HEK293 (cell line): ENCODE results near the gene CAMKMT.

Experiments used
- CTCF ChIA-PET: fragments of 350-600 bp; formaldehyde crosslinking; extraction: SDS; loops from one replicate; lab custom pipeline; 2021; ENCODE audit warnings: antibody characterized with exemption; lab: Yijun Ruan, JAX
- POLR2A ChIA-PET: fragments of 300-600 bp; formaldehyde crosslinking; extraction: SDS; loops from one replicate; lab custom pipeline; 2020; ENCODE audit warnings: antibody characterized with exemption, inconsistent platforms; lab: Yijun Ruan, JAX
- H3K27ac ChIP-seq: fragments of 200-500 bp; sonication (Bioruptor generic); 2 replicates; pipeline ENCODE4 v1.5.1; 2014; ENCODE audit warnings: low read depth, low read length, control low read depth, inconsistent platforms; ENCODE audit errors: extremely low read depth
- H3K36me3 ChIP-seq, 2 experiments: fragments of 200-500 bp in 1 of 2; sonication (Bioruptor generic) in 1 of 2; 1 replicate in 1 of 2; 2 replicates in 1 of 2; pipeline ENCODE4 v1.5.1; 2014 to 2017; ENCODE audit warnings: inconsistent platforms in 2 of 2, low read length in 2 of 2; ENCODE audit not compliant: control insufficient read depth in 2 of 2, insufficient read depth in 1 of 2
- H3K4me1 ChIP-seq: fragments of 200-500 bp; sonication (Bioruptor generic); 2 replicates; pipeline ENCODE4 v1.5.1; 2014; ENCODE audit warnings: mild to moderate bottlenecking, low read length, inconsistent platforms; ENCODE audit not compliant: control insufficient read depth, insufficient read depth
- H3K4me3 ChIP-seq: 2 replicates; pipeline ENCODE4 v1.5.1; 2011; ENCODE audit warnings: low read depth, mild to moderate bottlenecking, control low read depth, low read length, moderate library complexity
- H3K9me3 ChIP-seq: fragments of 200-500 bp; sonication (Bioruptor generic); 2 replicates; pipeline ENCODE4 v1.5.1; 2014; ENCODE audit warnings: low read depth, low read length, inconsistent platforms; ENCODE audit not compliant: control insufficient read depth, insufficient read depth
- BCL11A ChIP-seq: fragments of 450-650 bp; formaldehyde crosslinking; IDR thresholded peaks from 2 replicates; pipeline ENCODE4 v1.5.1; 2016; ENCODE audit warnings: low read depth, missing biosample characterization, missing genetic modification characterization
- GLI2 ChIP-seq: fragments of 450-650 bp; formaldehyde crosslinking; IDR thresholded peaks from 2 replicates; pipeline ENCODE4; 2017; ENCODE audit warnings: missing biosample characterization, missing genetic modification characterization, low read depth, borderline replicate concordance
- SETDB1 ChIP-seq: IDR thresholded peaks from one replicate; pipeline ENCODE4 v1.6.1; 2017; ENCODE audit warnings: mild to moderate bottlenecking, low read length, moderate library complexity, mixed read lengths; ENCODE audit not compliant: insufficient read length
- SP2 ChIP-seq: fragments of 450-650 bp; formaldehyde crosslinking; IDR thresholded peaks from 2 replicates; pipeline ENCODE4 v1.5.1; 2016; ENCODE audit warnings: missing biosample characterization, missing genetic modification characterization
- YY1 ChIP-seq: fragments of 450-650 bp; formaldehyde crosslinking; IDR thresholded peaks from 2 replicates; pipeline ENCODE4 v1.5.1; 2018; ENCODE audit warnings: missing biosample characterization, missing genetic modification characterization
- ZBTB17 ChIP-seq: fragments of 450-650 bp; formaldehyde crosslinking; IDR thresholded peaks from 2 replicates; pipeline ENCODE4 v1.5.1; 2016; ENCODE audit warnings: missing biosample characterization, missing genetic modification characterization
- ZNF10 ChIP-seq: fragments of 450-650 bp; formaldehyde crosslinking; IDR thresholded peaks from 2 replicates; pipeline ENCODE4 v1.5.1; 2017; ENCODE audit warnings: missing biosample characterization, missing genetic modification characterization
- ZNF133 ChIP-seq: fragments of 450-650 bp; formaldehyde crosslinking; IDR thresholded peaks from 2 replicates; pipeline ENCODE4 v1.5.1; 2016; ENCODE audit warnings: missing biosample characterization, missing genetic modification characterization
- ZNF2 ChIP-seq: fragments of 450-650 bp; formaldehyde crosslinking; IDR thresholded peaks from 2 replicates; pipeline ENCODE4 v1.5.1; 2016; ENCODE audit warnings: missing biosample characterization, missing genetic modification characterization
- ZNF24 ChIP-seq: fragments of 450-650 bp; formaldehyde crosslinking; IDR thresholded peaks from 2 replicates; pipeline ENCODE4 v1.5.1; 2016; ENCODE audit warnings: missing biosample characterization, missing genetic modification characterization
- ZNF248 ChIP-seq: fragments of 450-650 bp; formaldehyde crosslinking; IDR thresholded peaks from 2 replicates; pipeline ENCODE4 v1.5.1; 2017; ENCODE audit warnings: missing biosample characterization, missing genetic modification characterization
- ZNF544 ChIP-seq: fragments of 450-650 bp; formaldehyde crosslinking; IDR thresholded peaks from 2 replicates; pipeline ENCODE4 v1.5.0; 2017; ENCODE audit warnings: missing biosample characterization, missing genetic modification characterization
- ZNF549 ChIP-seq: fragments of 450-650 bp; IDR thresholded peaks from 2 replicates; pipeline ENCODE4 v1.5.1; 2018; ENCODE audit warnings: missing biosample characterization, missing genetic modification characterization, mild to moderate bottlenecking, inconsistent platforms, moderate library complexity
- ZNF561 ChIP-seq: fragments of 450-650 bp; IDR thresholded peaks from 2 replicates; pipeline ENCODE4 v1.5.1; 2018; ENCODE audit warnings: missing biosample characterization, missing genetic modification characterization, borderline replicate concordance
- ZNF658 ChIP-seq: fragments of 450-650 bp; formaldehyde crosslinking; IDR thresholded peaks from 2 replicates; pipeline ENCODE4; 2016; ENCODE audit warnings: missing biosample characterization, missing genetic modification characterization
- ZNF664 ChIP-seq: fragments of 450-650 bp; formaldehyde crosslinking; IDR thresholded peaks from 2 replicates; pipeline ENCODE4 v1.5.1; 2016; ENCODE audit warnings: missing biosample characterization, missing genetic modification characterization
- ZNF830 ChIP-seq: fragments of 450-650 bp; IDR thresholded peaks from 2 replicates; pipeline ENCODE4 v1.5.0; 2018; ENCODE audit warnings: missing biosample characterization, missing genetic modification characterization, low read depth, mild to moderate bottlenecking, moderate library complexity
- ZXDB ChIP-seq: fragments of 450-650 bp; formaldehyde crosslinking; IDR thresholded peaks from 2 replicates; pipeline ENCODE4 v1.5.1; 2016; ENCODE audit warnings: missing biosample characterization, missing genetic modification characterization
- TF ChIP-seq, protein P1 (sequence below): fragments of 450-650 bp; formaldehyde crosslinking; IDR thresholded peaks from 2 replicates; pipeline ENCODE4 v1.5.1; 2017; ENCODE audit warnings: missing biosample characterization, missing genetic modification characterization
- TF ChIP-seq, protein P2 (sequence below): fragments of 450-650 bp; formaldehyde crosslinking; IDR thresholded peaks from 2 replicates; pipeline ENCODE4 v1.5.1; 2016; ENCODE audit warnings: missing biosample characterization, missing genetic modification characterization
- TF ChIP-seq, protein P3 (sequence below): fragments of 450-650 bp; formaldehyde crosslinking; IDR thresholded peaks from 2 replicates; pipeline ENCODE4; 2016; ENCODE audit warnings: missing biosample characterization, missing genetic modification characterization
- TF ChIP-seq, protein P4 (sequence below): fragments of 450-650 bp; formaldehyde crosslinking; IDR thresholded peaks from 2 replicates; pipeline ENCODE4 v1.5.1; 2016; ENCODE audit warnings: missing biosample characterization, missing genetic modification characterization
- TF ChIP-seq, protein P5 (sequence below): fragments of 450-650 bp; formaldehyde crosslinking; IDR thresholded peaks from 2 replicates; pipeline ENCODE4 v1.5.1; 2016; ENCODE audit warnings: missing biosample characterization, missing genetic modification characterization
- TF ChIP-seq, protein P6 (sequence below): fragments of 450-650 bp; formaldehyde crosslinking; IDR thresholded peaks from 2 replicates; pipeline ENCODE4 v1.5.1; 2016; ENCODE audit warnings: missing biosample characterization, missing genetic modification characterization, borderline replicate concordance

The CAMKMT gene

DNA sequence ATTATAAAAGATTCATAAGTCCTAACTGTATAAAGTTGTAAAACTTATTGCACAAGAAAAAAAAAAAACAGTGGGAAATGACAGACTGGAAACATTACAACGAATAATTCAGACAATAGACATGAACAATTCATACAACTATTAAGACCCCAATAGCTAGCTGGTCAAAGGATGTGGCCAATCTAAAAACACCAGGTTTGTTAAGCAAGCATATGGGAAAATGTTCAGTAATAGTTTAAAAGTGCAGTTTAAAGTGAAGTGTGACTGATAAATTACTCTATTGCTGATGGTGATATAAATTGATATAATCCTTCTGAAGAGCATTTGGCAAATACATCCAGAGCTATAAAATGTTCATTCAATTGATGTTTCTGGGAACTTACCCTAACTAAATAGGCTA, 289.0 kb downstream of the CAMKMT start:
- CTCF ChIA-PET: interaction anchor here (2.7 kb wide), 1 partner anchor 18 kb away, joined by 11 read pairs; no protein-coding TSS in a partner anchor
- H3K4me3 ChIP-seq: no peak overlapping the region
- no peaks in the 10 kb centered on the region for H3K36me3 ChIP-seq
- POLR2A ChIA-PET: no interaction called here
- H3K9me3 ChIP-seq: no peaks in the 10 kb centered on the region
- H3K4me1 ChIP-seq: peaks cover 3% of the 10 kb centered on the region; the same call in 1 of the 2 replicates
- TF ChIP-seq, protein P1, sequence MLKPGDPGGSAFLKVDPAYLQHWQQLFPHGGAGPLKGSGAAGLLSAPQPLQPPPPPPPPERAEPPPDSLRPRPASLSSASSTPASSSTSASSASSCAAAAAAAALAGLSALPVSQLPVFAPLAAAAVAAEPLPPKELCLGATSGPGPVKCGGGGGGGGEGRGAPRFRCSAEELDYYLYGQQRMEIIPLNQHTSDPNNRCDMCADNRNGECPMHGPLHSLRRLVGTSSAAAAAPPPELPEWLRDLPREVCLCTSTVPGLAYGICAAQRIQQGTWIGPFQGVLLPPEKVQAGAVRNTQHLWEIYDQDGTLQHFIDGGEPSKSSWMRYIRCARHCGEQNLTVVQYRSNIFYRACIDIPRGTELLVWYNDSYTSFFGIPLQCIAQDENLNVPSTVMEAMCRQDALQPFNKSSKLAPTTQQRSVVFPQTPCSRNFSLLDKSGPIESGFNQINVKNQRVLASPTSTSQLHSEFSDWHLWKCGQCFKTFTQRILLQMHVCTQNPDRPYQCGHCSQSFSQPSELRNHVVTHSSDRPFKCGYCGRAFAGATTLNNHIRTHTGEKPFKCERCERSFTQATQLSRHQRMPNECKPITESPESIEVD: peak; percentile 18; the same call in 1 of the 2 replicates
- TF ChIP-seq ZNF133 (tag by site-specific recombination): no peak
- TF ChIP-seq ZNF2 (tag by site-specific recombination): no peak
- no peak for TF ChIP-seq ZXDB (tag by site-specific recombination)
- TF ChIP-seq ZNF658 (tag by site-specific recombination): no peak
- no peak overlapping the region for H3K27ac ChIP-seq

DNA sequence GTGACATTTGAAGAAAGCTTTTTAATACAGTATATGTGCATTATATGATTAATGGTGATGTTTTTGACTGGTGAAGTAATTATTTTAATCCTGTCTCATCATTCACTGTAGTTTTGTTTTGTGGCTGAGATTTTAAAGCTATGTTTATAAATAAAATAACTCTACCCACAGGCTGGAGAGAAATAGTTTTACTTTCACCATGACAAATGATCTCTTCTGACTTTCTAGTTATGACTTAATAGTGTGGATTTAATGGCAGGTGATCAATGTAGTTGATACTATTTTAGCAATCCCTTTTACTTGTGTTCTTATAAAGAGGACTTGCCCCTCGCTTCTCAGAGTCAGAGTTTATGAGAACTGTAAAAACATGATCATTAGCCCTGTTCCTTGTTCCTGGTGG, 290.2 kb downstream of the CAMKMT start:
- H3K9me3 ChIP-seq: no peaks in the 10 kb centered on the region
- CTCF ChIA-PET: interaction anchor here (2.7 kb wide), 1 partner anchor 16 kb away, joined by 11 read pairs; no protein-coding TSS in a partner anchor
- no peak for TF ChIP-seq ZNF664 (tag by site-specific recombination)
- TF ChIP-seq ZNF24 (tag by site-specific recombination): no peak
- TF ChIP-seq BCL11A: no peak
- TF ChIP-seq, protein P2, sequence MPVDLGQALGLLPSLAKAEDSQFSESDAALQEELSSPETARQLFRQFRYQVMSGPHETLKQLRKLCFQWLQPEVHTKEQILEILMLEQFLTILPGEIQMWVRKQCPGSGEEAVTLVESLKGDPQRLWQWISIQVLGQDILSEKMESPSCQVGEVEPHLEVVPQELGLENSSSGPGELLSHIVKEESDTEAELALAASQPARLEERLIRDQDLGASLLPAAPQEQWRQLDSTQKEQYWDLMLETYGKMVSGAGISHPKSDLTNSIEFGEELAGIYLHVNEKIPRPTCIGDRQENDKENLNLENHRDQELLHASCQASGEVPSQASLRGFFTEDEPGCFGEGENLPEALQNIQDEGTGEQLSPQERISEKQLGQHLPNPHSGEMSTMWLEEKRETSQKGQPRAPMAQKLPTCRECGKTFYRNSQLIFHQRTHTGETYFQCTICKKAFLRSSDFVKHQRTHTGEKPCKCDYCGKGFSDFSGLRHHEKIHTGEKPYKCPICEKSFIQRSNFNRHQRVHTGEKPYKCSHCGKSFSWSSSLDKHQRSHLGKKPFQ: no peak
- no peak for TF ChIP-seq GLI2 (tag by site-specific recombination)
- TF ChIP-seq, protein P3, sequence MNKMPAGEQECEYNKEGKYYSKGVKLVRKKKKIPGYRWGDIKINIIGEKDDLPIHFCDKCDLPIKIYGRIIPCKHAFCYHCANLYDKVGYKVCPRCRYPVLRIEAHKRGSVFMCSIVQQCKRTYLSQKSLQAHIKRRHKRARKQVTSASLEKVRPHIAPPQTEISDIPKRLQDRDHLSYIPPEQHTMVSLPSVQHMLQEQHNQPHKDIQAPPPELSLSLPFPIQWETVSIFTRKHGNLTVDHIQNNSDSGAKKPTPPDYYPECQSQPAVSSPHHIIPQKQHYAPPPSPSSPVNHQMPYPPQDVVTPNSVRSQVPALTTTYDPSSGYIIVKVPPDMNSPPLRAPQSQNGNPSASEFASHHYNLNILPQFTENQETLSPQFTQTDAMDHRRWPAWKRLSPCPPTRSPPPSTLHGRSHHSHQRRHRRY (tag by site-specific recombination): no peak
- TF ChIP-seq YY1: no peak
- no peak for TF ChIP-seq SP2 (tag by site-specific recombination)
- no peak for TF ChIP-seq ZNF248 (tag by site-specific recombination)
- TF ChIP-seq ZBTB17 (tag by site-specific recombination): no peak
- TF ChIP-seq, protein P4, sequence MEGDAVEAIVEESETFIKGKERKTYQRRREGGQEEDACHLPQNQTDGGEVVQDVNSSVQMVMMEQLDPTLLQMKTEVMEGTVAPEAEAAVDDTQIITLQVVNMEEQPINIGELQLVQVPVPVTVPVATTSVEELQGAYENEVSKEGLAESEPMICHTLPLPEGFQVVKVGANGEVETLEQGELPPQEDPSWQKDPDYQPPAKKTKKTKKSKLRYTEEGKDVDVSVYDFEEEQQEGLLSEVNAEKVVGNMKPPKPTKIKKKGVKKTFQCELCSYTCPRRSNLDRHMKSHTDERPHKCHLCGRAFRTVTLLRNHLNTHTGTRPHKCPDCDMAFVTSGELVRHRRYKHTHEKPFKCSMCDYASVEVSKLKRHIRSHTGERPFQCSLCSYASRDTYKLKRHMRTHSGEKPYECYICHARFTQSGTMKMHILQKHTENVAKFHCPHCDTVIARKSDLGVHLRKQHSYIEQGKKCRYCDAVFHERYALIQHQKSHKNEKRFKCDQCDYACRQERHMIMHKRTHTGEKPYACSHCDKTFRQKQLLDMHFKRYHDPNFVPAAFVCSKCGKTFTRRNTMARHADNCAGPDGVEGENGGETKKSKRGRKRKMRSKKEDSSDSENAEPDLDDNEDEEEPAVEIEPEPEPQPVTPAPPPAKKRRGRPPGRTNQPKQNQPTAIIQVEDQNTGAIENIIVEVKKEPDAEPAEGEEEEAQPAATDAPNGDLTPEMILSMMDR: no peak
- no peak for TF ChIP-seq ZNF544 (tag by site-specific recombination)
- no peak for TF ChIP-seq ZNF561
- TF ChIP-seq, protein P5, sequence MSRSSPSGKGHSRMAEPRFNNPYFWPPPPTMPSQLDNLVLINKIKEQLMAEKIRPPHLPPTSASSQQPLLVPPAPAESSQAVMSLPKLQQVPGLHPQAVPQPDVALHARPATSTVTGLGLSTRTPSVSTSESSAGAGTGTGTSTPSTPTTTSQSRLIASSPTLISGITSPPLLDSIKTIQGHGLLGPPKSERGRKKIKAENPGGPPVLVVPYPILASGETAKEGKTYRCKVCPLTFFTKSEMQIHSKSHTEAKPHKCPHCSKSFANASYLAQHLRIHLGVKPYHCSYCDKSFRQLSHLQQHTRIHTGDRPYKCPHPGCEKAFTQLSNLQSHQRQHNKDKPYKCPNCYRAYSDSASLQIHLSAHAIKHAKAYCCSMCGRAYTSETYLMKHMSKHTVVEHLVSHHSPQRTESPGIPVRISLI (tag by site-specific recombination): no peak
- TF ChIP-seq ZNF549 (tag by site-specific recombination): no peak
- no peak for TF ChIP-seq SETDB1
- TF ChIP-seq ZNF830 (tag by site-specific recombination): no peak
- TF ChIP-seq, protein P6, sequence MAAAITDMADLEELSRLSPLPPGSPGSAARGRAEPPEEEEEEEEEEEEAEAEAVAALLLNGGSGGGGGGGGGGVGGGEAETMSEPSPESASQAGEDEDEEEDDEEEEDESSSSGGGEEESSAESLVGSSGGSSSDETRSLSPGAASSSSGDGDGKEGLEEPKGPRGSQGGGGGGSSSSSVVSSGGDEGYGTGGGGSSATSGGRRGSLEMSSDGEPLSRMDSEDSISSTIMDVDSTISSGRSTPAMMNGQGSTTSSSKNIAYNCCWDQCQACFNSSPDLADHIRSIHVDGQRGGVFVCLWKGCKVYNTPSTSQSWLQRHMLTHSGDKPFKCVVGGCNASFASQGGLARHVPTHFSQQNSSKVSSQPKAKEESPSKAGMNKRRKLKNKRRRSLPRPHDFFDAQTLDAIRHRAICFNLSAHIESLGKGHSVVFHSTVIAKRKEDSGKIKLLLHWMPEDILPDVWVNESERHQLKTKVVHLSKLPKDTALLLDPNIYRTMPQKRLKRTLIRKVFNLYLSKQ: no peak
- TF ChIP-seq ZNF2 (tag by site-specific recombination): no peak
- TF ChIP-seq ZNF10 (tag by site-specific recombination): no peak
- TF ChIP-seq, all 188 proteins: peak for 0
- Histone ChIP-seq H3K4me3 (no peak overlapping the region), H3K27ac (no peak overlapping the region), H3K36me3 (no peaks in the 10 kb centered on the region), H3K4me1 (peaks cover 13% of the 10 kb centered on the region; the same call in 1 of the 2 replicates)
- POLR2A ChIA-PET: no interaction called here
